HL-60 (cell line): Measurements from ENCODE around the gene KCNJ14.

Experiments used
- POLR2AphosphoS5 ChIP-seq: IDR thresholded peaks from 2 replicates; pipeline ENCODE4 v1.6.1; 2012; ENCODE audit warnings: low read depth
- TF ChIP-seq, protein P1 (sequence below): IDR thresholded peaks from one replicate; pipeline ENCODE4 v1.5.1; 2011; ENCODE audit warnings: low read length, control low read depth, inconsistent platforms; ENCODE audit not compliant: insufficient read depth
- TF ChIP-seq, protein P2 (sequence below): IDR thresholded peaks from 2 replicates; pipeline ENCODE4 v1.6.1; 2012; ENCODE audit warnings: low read depth; ENCODE audit not compliant: insufficient replicate concordance

DNA sequence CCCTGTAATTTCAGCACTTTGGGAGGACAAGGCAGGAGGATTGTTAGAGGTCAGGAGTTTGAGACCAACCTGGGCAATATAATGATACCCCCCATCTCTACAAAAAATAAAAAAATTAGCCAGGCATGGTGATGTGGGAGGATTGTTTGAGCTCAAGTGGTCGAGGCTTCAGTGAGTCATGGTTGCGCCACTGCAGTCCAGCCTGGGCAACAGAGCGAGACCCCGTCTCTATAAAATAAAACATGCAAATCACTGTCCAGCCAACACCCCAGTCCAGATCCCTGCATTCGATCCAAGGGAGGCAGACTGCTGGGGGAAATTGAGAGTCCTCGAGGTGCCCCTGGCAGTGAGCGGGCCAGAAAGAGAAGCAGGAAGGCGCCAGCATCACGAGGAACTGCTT lies 20.8 kb downstream of the KCNJ14 start:
- TF ChIP-seq, protein P1, sequence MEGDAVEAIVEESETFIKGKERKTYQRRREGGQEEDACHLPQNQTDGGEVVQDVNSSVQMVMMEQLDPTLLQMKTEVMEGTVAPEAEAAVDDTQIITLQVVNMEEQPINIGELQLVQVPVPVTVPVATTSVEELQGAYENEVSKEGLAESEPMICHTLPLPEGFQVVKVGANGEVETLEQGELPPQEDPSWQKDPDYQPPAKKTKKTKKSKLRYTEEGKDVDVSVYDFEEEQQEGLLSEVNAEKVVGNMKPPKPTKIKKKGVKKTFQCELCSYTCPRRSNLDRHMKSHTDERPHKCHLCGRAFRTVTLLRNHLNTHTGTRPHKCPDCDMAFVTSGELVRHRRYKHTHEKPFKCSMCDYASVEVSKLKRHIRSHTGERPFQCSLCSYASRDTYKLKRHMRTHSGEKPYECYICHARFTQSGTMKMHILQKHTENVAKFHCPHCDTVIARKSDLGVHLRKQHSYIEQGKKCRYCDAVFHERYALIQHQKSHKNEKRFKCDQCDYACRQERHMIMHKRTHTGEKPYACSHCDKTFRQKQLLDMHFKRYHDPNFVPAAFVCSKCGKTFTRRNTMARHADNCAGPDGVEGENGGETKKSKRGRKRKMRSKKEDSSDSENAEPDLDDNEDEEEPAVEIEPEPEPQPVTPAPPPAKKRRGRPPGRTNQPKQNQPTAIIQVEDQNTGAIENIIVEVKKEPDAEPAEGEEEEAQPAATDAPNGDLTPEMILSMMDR = no peak
- TF ChIP-seq POLR2AphosphoS5 = no peak
- TF ChIP-seq, protein P2, sequence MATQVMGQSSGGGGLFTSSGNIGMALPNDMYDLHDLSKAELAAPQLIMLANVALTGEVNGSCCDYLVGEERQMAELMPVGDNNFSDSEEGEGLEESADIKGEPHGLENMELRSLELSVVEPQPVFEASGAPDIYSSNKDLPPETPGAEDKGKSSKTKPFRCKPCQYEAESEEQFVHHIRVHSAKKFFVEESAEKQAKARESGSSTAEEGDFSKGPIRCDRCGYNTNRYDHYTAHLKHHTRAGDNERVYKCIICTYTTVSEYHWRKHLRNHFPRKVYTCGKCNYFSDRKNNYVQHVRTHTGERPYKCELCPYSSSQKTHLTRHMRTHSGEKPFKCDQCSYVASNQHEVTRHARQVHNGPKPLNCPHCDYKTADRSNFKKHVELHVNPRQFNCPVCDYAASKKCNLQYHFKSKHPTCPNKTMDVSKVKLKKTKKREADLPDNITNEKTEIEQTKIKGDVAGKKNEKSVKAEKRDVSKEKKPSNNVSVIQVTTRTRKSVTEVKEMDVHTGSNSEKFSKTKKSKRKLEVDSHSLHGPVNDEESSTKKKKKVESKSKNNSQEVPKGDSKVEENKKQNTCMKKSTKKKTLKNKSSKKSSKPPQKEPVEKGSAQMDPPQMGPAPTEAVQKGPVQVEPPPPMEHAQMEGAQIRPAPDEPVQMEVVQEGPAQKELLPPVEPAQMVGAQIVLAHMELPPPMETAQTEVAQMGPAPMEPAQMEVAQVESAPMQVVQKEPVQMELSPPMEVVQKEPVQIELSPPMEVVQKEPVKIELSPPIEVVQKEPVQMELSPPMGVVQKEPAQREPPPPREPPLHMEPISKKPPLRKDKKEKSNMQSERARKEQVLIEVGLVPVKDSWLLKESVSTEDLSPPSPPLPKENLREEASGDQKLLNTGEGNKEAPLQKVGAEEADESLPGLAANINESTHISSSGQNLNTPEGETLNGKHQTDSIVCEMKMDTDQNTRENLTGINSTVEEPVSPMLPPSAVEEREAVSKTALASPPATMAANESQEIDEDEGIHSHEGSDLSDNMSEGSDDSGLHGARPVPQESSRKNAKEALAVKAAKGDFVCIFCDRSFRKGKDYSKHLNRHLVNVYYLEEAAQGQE = no peak
